HG03159 (cell line): Measurements from ENCODE around the gene ABCC4.

ENCODE experiments used
- ATAC-seq: cut with Tn5 transposase; IDR thresholded peaks from one replicate; pipeline ENCODE4 v1.9.1; 2021; ENCODE audit warnings: mild to moderate bottlenecking, moderate library complexity; ENCODE audit not compliant: unreplicated experiment

Gene ABCC4

DNA sequence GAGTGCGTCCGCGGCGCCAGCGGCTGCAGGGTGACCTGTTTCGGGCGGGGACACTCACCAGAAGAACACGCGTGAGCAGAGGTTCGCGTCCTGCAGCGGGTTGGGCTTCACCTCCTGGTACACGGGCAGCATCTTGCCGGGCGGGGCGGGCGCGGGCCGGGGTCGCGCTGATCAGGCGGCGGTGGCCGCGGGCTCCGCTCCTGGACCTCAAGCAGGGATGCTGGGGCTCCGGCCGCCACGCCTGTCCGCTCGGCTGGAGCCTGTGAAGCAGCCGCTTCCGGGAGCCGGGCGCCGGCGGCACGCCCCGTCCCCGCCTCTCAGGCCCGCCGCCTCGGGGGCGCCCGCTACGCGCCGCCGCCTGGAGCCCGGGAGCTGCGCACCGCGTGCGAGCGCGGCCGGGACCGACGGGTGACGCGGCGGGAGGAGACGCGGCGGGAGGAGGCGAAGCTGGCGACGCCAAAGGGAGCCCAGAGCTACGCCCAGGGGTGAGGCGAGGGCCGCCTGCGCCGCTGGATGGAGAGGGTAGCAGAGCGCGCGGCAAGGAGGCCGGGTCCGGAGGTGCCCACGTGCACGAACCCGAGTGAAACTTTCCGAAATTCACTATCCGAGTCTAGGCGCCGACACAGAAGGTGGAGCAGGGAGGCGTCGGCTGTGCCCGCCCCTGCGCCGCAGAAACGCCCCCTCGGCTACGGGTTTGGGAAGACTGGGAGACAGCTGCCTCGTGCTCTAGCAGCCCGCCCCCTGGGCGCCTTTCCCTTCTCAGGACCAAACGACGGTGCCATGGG is at the start of gene ABCC4:
TSS of gene ABCC4 (minus strand) at position 269 of the 785 bp plus-strand sequence. CDS start at position 132, 137 bp downstream.
- peak; percentile 85 for ATAC-seq

DNA sequence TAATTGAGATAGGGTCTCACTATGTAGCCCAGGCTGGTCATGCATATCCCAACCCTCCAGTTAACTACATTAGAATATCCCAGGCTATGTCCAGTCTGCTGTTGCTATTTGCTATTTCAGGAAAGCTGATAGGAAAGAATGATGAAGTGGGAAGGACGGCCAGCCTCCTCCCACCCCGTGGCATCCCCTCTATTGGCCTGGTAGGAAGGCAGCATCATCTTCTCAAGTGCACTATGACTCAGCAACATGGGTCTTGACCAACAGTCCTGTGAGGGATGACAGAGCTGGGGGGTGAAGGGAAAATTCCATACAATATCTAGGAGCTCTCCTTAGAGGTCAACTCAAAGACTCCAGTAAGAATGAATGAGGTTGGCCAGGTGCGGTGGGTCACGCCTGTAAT is 48.0 kb upstream of the ABCC4 start:
- ATAC-seq, result no peak

DNA sequence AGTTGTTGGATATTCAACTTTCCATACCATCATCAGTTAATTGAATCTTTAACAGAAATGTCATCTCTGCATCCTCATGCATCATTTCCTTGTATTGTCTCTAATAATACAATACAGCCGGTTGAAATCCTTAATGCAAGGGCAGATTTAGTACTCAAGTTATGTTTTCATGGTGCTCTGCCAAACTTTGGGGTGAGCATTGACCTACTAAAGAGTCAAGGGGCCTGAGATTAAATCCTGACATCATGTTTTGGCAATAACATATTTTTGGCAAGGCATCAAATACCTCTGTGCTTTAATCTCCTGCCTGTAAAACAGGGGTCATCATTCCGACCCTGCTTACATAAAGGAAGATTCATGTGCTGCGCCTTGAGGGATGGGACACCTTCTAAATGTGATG is 42.7 kb upstream of the ABCC4 start:
- no peak for ATAC-seq

DNA sequence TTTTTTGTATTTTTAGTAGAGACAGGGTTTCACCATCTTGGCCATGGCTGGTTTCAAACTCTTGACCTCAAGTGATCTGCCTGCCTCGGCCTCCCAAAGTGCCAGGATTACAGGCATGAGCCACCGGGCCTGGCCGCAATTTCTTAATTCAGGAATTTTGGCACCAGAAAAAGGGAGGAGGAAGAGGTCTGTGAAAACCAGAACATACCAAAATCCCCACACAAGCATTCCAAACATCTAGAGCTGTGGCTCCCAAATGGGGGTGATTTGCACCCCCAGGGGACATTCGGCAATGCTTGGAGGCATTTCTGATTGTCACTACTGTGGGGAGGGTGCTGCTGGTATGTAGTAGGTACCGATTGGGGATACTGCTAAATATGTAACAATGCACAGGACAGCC is 40.2 kb upstream of the ABCC4 start:
- no peak for ATAC-seq

DNA sequence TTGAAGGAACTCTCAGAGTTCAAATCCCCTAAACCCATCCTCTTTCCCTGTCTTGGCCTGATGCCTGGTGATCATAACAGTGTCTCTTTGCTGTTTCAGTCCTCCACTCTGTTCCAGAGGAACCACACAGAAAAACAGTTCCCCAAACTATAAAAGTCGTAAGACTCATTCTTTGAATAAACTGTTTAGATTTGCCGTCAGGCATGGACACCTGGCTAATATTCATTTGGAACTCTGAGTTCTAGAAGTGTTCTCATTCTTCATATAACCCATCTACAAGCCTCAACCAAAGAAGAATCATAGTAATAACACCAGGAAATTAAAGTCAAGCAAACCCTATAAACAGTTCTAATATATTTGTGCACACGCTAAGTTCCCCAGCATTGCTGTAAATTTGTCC is 37.7 kb upstream of the ABCC4 start:
- ATAC-seq, result no peak

DNA sequence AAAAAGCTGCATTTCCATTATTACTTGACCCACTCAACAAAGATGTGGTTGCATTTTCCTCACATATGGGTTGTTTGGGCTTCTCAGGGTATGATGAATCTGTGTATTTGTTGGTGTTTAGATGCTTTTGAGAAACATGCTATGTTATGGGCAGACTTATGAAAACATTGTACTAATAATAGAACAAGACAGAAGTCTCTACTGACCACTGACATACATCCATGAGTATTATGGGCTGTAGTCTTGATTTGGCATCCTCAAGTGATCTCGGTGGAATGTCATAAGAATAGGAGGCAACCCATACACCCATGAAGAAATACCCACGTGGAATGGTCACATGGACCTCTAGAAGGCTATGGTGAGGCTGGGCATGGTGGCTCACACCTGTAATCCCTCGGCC is 36.3 kb upstream of the ABCC4 start:
- no peak for ATAC-seq

GRCh38 chr13:95335667-95336066 is 34.4 kb upstream of the ABCC4 start:
- ATAC-seq, result no peak

GRCh38 chr13:95328386-95328785 is 27.1 kb upstream of the ABCC4 start:
- no peak for ATAC-seq

- ATAC-seq, result no peak
Measured at GRCh38 chr13:95327190-95327589, 25.9 kb upstream of the ABCC4 start.

GRCh38 chr13:95326695-95327094 is 25.4 kb upstream of the ABCC4 start:
- ATAC-seq, result no peak

- no peak for ATAC-seq
Measured at GRCh38 chr13:95325485-95325884, 24.2 kb upstream of the ABCC4 start.

- ATAC-seq, result no peak
Measured at GRCh38 chr13:95323930-95324662, 22.8 kb upstream of the ABCC4 start.

- ATAC-seq, result no peak
Measured at GRCh38 chr13:95319551-95320274, 18.5 kb upstream of the ABCC4 start.

GRCh38 chr13:95317039-95317989 is 16.1 kb upstream of the ABCC4 start:
- no peak for ATAC-seq

DNA sequence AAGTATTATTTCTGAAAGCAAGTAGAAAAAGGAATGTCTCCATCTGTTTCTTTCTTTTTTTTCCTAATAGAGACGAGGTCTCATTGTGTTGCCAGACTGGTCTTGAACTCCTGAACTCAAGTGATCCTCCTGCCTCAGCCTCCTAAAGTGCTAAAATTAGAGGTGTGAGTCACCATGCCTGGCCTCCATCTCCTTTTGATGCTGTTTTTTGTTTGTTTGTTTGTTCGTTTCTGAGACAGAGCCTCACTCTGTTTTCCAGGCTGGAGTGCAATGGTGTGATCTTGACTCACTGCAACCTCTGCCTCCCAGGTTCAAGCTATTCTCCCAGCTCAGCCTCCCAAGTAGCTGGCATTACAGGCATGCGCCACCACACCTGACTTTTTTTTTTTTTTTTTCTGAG is 14.5 kb upstream of the ABCC4 start:
- ATAC-seq, result no peak

GRCh38 chr13:95307507-95307906 is 6.3 kb upstream of the ABCC4 start:
- ATAC-seq, result no peak

GRCh38 chr13:95304453-95304852 is 3.2 kb upstream of the ABCC4 start:
- ATAC-seq, result no peak

DNA sequence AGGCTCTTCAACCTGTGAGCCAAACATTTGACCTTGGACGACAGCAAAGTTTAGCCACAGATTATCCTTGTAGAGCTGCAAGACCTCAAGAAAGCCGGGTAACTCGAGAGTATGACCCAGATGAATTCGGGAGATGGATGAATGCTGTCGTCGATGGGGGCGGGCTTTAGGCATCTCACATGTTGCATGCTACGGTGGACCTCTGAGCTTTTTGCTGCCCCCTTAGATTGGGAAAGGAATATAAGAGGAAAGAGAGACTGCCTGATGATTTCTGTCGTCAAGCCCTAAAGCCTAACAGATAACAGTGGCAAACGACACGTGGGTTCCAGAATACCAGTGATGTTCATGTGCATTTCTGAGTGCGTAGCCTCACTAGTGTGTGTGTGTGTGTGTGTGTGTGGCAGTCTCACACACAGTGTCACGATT is 730 bp upstream of the ABCC4 start:
- ATAC-seq, result no peak

GRCh38 chr13:95300625-95301182 is 547 bp downstream of the ABCC4 start:
- peak; percentile 39 for ATAC-seq

DNA sequence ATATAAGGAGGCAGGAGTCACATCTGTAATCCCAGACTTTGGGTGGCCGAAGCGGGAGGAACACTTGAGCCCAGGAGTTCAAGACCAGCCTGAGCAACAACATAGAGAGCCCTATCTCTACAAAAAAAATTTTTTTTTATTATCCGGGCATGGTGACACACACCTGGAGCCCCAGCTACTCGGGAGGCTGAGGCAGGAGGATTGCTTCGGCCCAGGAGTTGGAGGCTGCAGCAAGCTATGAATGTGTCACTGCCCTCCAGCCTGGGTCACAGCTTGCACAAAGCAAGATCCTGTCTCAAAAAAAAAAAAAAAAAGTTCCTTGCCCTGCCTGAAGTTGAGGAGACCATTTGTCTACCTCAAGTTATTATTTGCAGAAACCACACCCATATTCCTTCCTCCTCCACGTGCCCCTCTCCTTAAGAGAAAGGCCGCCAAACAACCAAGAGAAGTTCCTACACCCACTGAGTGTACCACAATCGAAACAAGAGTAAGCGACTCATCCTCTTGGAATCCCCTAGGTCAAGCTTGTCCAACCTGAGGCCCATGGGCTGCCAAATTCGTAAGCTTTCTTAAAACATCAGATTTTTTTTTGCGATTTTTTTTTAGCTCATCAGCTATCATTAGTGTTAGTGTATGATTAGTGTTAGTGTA is 2.2 kb downstream of the ABCC4 start:
- no peak for ATAC-seq
